Lower leg skin (tissue), 3 donors: ENCODE results near the gene GPC3.

Source experiments
- CTCF ChIP-seq, 3 donors: fragments of 450-650 bp; IDR thresholded peaks; one replicate each; pipeline ENCODE4 v1.5.1; 2016; ENCODE audit warnings: antibody characterized with exemption in 3 of 3, mild to moderate bottlenecking in 3 of 3, moderate library complexity in 2 of 3
- POLR2A ChIP-seq, 2 donors: fragments of 450-650 bp; IDR thresholded peaks; one replicate each; pipeline ENCODE4 v1.6.1; 2016 to 2017; ENCODE audit warnings: antibody characterized with exemption in 2 of 2, mild to moderate bottlenecking in 1 of 2, moderate library complexity in 1 of 2

- no peak for TF ChIP-seq CTCF (IDR thresholded peaks at IDR 0.05)
- no peak for TF ChIP-seq POLR2A (IDR thresholded peaks at IDR 0.05)
These were observed at the start of gene GPC3 for GRCh38 chrX:133985164-133985966.
